ENCODE data around the gene AWAT1.
"Not testable (repeated sequence)": the region's sequence is repeated elsewhere in the genome, so short reads cannot be mapped to it uniquely, and the experiment has no call there.

Gene AWAT1

GRCh38 chrX:70262952-70263567 is 28.6 kb downstream of the AWAT1 start:
- no peak for DNase-seq

GRCh38 chrX:70264784-70265183 is 30.3 kb downstream of the AWAT1 start:
- no peak for DNase-seq

GRCh38 chrX:70268034-70268433 is 33.6 kb downstream of the AWAT1 start, which contains the start of gene ARR3:
Gene ARR3 (plus strand): TSS chrX:70268334. CDS start chrX:70269386, 1,052 bp downstream.
- no peak for DNase-seq

- DNase-seq, result not testable (repeated sequence)
Observed at GRCh38 chrX:70274029-70274428, 39.6 kb downstream of the AWAT1 start.

GRCh38 chrX:70279081-70279480 is 44.6 kb downstream of the AWAT1 start:
- no peak for DNase-seq

- no peak for DNase-seq
Observed at GRCh38 chrX:70280573-70280972, 46.1 kb downstream of the AWAT1 start.

GRCh38 chrX:70281951-70282350 is 47.5 kb downstream of the AWAT1 start, which contains the start of gene RAB41:
Gene RAB41 (plus strand): TSS chrX:70282172. CDS start chrX:70282218, 46 bp downstream.
- no peak for DNase-seq

- no peak for DNase-seq
Observed at GRCh38 chrX:70289168-70289792, 54.8 kb downstream of the AWAT1 start.
